Activated naive CD8-positive, alpha-beta T cell treated with anti-CD3 and anti-CD28 coated beads, Interleukin-2, amount 50 U/mL, for 24 hours (primary cell): ENCODE measurements around the gene CLIC3.
A peak's percentile ranks its signal among the peaks of the same experiment; 100 is the strongest.
"Not testable (repeated sequence)": the region's sequence is repeated elsewhere in the genome, so short reads cannot be mapped to it uniquely, and the experiment has no call there.

Experiments used
- ATAC-seq: fragments of 150-1000 bp; cut with Tn5 transposase; one replicate; pipeline ENCODE4 v1.10.0; 2021
- DNase-seq: peaks from one replicate; pipeline ENCODE4 v3.0.0; 2021
- H3K27ac Mint-ChIP-seq: one replicate; pipeline ENCODE4 v1.8.0; 2021; ENCODE audit warnings: mild to moderate bottlenecking, mixed read lengths
- H3K27me3 Mint-ChIP-seq: one replicate; pipeline ENCODE4 v1.8.0; 2021; ENCODE audit warnings: mixed read lengths
- H3K36me3 Mint-ChIP-seq: one replicate; pipeline ENCODE4 v1.8.0; 2021; ENCODE audit warnings: low read depth, mixed read lengths
- H3K4me1 Mint-ChIP-seq: one replicate; pipeline ENCODE4 v1.8.0; 2021; ENCODE audit warnings: mixed read lengths
- H3K4me3 Mint-ChIP-seq: one replicate; pipeline ENCODE4 v1.8.0; 2021; ENCODE audit warnings: mild to moderate bottlenecking, moderate library complexity, mixed read lengths
- H3K9me3 Mint-ChIP-seq: one replicate; pipeline ENCODE4 v1.8.0; 2021; ENCODE audit warnings: mixed read lengths

Gene CLIC3

GRCh38 chr9:137004285-137004684 is 7.9 kb upstream of the CLIC3 start:
- H3K27me3 Mint-ChIP-seq, H3K27ac Mint-ChIP-seq, H3K36me3 Mint-ChIP-seq, H3K9me3 Mint-ChIP-seq, ATAC-seq, H3K4me3 Mint-ChIP-seq, DNase-seq: not testable (repeated sequence)
- peaks cover 30% of the 10 kb centered on the region for H3K4me1 Mint-ChIP-seq

DNA sequence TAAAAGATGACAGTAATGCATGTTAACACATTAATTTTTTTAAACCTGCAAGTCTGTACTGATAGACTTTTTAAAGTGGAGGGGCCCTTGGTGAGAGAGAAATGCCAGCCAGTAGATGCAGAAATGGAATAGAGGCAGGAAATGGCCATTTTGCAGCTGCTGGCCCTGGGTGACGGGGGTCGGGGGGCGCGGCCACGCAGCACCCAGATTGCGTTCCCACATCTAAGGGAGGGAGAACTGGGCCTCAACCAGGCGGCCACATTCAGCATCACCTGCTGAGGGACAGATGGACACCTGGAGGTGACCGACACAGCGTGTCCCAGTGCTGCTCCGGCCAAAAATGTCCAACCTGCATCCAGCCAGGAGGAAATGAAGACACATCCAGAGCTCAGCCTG is 6.3 kb upstream of the CLIC3 start:
- H3K4me1 Mint-ChIP-seq = peaks cover 46% of the 10 kb centered on the region
- H3K36me3 Mint-ChIP-seq = no peaks in the 10 kb centered on the region
- H3K27me3 Mint-ChIP-seq = peaks cover 4% of the 10 kb centered on the region
- H3K9me3 Mint-ChIP-seq = no peaks in the 10 kb centered on the region
- no peak for DNase-seq
- no peak for ATAC-seq
- no peak overlapping the region for H3K4me3 Mint-ChIP-seq
- no peak overlapping the region for H3K27ac Mint-ChIP-seq

DNA sequence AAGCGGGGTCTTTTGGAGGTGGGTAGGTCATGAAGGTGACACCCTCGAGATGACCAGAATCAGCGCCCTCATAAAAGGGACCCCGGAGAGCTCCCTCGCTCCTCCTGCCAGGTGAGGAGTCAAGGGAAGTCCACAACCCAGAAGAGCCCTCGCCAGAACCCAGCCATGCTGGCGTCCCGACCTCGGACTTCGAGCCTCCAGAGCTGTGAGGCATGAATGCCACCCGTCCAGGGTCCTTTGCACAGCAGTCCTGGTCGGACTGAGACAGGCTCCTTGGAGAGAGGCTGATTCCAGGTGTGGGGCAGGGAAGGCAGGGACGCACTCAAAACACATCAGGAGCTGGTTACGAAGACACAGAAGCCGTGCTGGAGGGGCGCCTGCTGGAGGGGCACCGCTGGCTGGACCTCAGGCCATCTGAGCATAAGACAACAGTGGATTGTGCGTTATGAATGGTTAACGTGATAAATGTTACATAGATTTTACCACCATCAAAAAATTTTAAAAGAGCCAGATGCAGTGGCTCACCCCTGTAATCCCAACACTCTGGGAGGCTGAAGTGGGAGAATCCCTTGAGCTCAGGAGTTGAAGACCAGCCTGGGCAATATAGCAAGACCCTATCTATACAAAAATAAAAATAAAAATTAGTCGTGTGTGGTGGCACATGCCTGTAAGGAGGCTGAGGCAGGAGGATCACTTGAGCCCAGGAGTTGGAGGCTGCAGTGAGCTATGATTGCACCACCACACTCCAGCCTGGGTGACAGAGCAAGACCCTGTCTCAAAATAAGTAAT is 5.7 kb upstream of the CLIC3 start:
- peaks cover 51% of the 10 kb centered on the region for H3K4me1 Mint-ChIP-seq
- H3K9me3 Mint-ChIP-seq = no peaks in the 10 kb centered on the region
- DNase-seq = no peak
- no peak overlapping the region for H3K27ac Mint-ChIP-seq
- H3K27me3 Mint-ChIP-seq = peaks cover 5% of the 10 kb centered on the region
- H3K36me3 Mint-ChIP-seq = no peaks in the 10 kb centered on the region
- H3K4me3 Mint-ChIP-seq = no peak overlapping the region
- no peak for ATAC-seq

- Mint-ChIP-seq H3K4me3 (peak overlapping the region; percentile 58), H3K27ac (peak overlapping the region; percentile 85), H3K9me3 (no peaks in the 10 kb centered on the region), H3K27me3 (peaks cover 5% of the 10 kb centered on the region), H3K4me1 (peaks cover 49% of the 10 kb centered on the region), H3K36me3 (no peaks in the 10 kb centered on the region)
- DNase-seq (peak; percentile 74), ATAC-seq (peak; percentile 88)
These were observed 4.0 kb upstream of the CLIC3 start for GRCh38 chr9:137000177-137000930.

DNA sequence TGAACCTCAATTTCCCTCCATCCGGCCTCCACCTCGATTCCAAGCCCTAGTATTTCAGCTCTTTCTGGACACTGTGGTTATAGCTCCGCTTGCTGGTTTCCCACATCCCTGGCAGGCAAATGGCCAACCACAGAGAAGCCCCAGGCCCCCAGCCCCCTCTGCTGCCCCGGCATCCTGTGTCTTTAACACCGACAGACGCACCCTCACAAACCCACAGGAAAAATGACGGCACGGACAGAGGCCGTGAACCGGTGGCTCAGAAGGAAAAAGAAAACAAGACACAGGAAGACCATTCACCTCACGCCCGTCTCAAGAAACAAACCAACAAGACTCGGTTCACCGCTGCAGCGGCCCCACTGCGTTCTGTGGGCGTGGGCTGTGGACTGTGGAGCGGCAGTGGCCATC is 1.5 kb upstream of the CLIC3 start:
- ATAC-seq = no peak
- peaks cover 52% of the 10 kb centered on the region for H3K4me1 Mint-ChIP-seq

DNA sequence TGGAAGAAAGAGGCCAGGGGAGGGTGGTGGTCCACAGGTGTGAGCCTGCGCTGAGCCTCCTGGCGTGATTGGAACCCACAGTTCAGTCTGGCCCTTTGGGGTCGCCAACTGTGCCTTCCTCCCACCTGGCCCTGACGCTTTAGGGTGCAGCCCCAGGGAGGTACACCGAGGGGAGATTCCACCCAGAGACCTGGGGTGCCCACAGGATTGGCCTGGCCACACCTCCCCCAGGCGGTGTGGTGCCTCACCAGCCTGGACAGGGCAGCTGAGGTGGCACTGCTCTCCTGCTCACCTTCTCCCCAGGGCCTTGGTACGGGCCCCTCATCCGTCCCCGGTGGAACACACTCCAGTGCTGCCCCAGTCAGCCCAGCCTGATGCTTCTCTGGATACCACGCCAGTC is 1.0 kb upstream of the CLIC3 start:
- Mint-ChIP-seq H3K27ac (peak overlapping the region; percentile 22), H3K4me1 (peaks cover 56% of the 10 kb centered on the region), H3K9me3 (no peaks in the 10 kb centered on the region), H3K4me3 (no peak overlapping the region), H3K27me3 (peaks cover 5% of the 10 kb centered on the region), H3K36me3 (no peaks in the 10 kb centered on the region)
- DNase-seq (peak; percentile 14), ATAC-seq (no peak)

More for the DNA sequence above, 1.5 kb upstream of the CLIC3 start:
- Mint-ChIP-seq H3K4me3 (no peak overlapping the region), H3K27me3 (peaks cover 5% of the 10 kb centered on the region), H3K27ac (peak overlapping the region; percentile 22), H3K36me3 (no peaks in the 10 kb centered on the region), H3K9me3 (no peaks in the 10 kb centered on the region)
- DNase-seq = peak; percentile 29

- no peak overlapping the region for H3K4me3 Mint-ChIP-seq
- DNase-seq (no peak), ATAC-seq (no peak)
- no peaks in the 10 kb centered on the region for H3K9me3 Mint-ChIP-seq
- no peak overlapping the region for H3K27ac Mint-ChIP-seq
- peaks cover 58% of the 10 kb centered on the region for H3K4me1 Mint-ChIP-seq
- H3K27me3 Mint-ChIP-seq = peaks cover 5% of the 10 kb centered on the region
- H3K36me3 Mint-ChIP-seq = no peaks in the 10 kb centered on the region
These were observed 526 bp downstream of the CLIC3 start for GRCh38 chr9:136995772-136996311.

GRCh38 chr9:136995362-136995761 is 1.0 kb downstream of the CLIC3 start:
- Mint-ChIP-seq H3K4me3 (no peak overlapping the region), H3K9me3 (no peaks in the 10 kb centered on the region), H3K36me3 (no peaks in the 10 kb centered on the region), H3K4me1 (peaks cover 54% of the 10 kb centered on the region), H3K27me3 (peaks cover 5% of the 10 kb centered on the region), H3K27ac (no peak overlapping the region)
- no peak for DNase-seq
- no peak for ATAC-seq

DNA sequence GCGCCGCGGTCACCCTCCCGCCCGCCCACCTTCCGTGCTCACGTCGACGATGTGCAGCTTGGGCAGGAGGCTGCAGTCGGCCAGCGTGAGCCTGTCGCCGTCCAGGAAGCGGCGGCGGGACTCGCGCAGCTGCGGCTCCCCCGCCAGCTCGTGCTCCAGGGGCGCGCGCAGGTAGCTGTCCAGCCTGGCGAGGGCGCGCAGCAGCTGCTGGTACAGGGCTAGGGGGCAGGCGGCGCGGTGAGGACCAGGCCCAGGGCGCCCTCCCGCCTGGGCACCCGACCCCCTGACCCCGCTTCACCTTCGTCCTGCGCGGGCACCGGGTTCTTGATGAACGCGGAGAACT is 1.5 kb downstream of the CLIC3 start:
- H3K27ac Mint-ChIP-seq = no peak overlapping the region
- peaks cover 5% of the 10 kb centered on the region for H3K27me3 Mint-ChIP-seq
- H3K9me3 Mint-ChIP-seq = no peaks in the 10 kb centered on the region
- no peaks in the 10 kb centered on the region for H3K36me3 Mint-ChIP-seq
- peaks cover 49% of the 10 kb centered on the region for H3K4me1 Mint-ChIP-seq
- no peak for ATAC-seq
- H3K4me3 Mint-ChIP-seq = no peak overlapping the region
- DNase-seq = no peak

GRCh38 chr9:136994180-136994887 is 2.0 kb downstream of the CLIC3 start:
- H3K4me3 Mint-ChIP-seq = peak overlapping the region; percentile 85
- no peaks in the 10 kb centered on the region for H3K36me3 Mint-ChIP-seq
- H3K27ac Mint-ChIP-seq = no peak overlapping the region
- ATAC-seq (no peak), DNase-seq (no peak)
- peaks cover 44% of the 10 kb centered on the region for H3K4me1 Mint-ChIP-seq
- H3K9me3 Mint-ChIP-seq = no peaks in the 10 kb centered on the region
- peaks cover 5% of the 10 kb centered on the region for H3K27me3 Mint-ChIP-seq

- H3K4me1 Mint-ChIP-seq = peaks cover 29% of the 10 kb centered on the region
- H3K9me3 Mint-ChIP-seq = no peaks in the 10 kb centered on the region
- peak overlapping the region; percentile 85 for H3K4me3 Mint-ChIP-seq
- H3K27me3 Mint-ChIP-seq = peaks cover 5% of the 10 kb centered on the region
- DNase-seq (no peak), ATAC-seq (no peak)
- peak overlapping the region; percentile 76 for H3K27ac Mint-ChIP-seq
- H3K36me3 Mint-ChIP-seq = no peaks in the 10 kb centered on the region
These were observed 3.5 kb downstream of the CLIC3 start for GRCh38 chr9:136992819-136993369.

- H3K36me3 Mint-ChIP-seq = no peaks in the 10 kb centered on the region
- peaks cover 22% of the 10 kb centered on the region for H3K4me1 Mint-ChIP-seq
- H3K27me3 Mint-ChIP-seq = peaks cover 5% of the 10 kb centered on the region
- DNase-seq (peak; percentile 98), ATAC-seq (peak; percentile 83)
- peak within 1 kb of the TSS; percentile 76 for H3K27ac Mint-ChIP-seq
- H3K9me3 Mint-ChIP-seq = no peaks in the 10 kb centered on the region
- peak within 1 kb of the TSS; percentile 85 for H3K4me3 Mint-ChIP-seq
These were observed 4.2 kb downstream of the CLIC3 start, which contains the start of gene PAXX for GRCh38 chr9:136991993-136992818. PAXX (plus strand) TSS chr9:136992422; CDS start chr9:136992444, 22 bp downstream.

- peaks cover 13% of the 10 kb centered on the region for H3K27me3 Mint-ChIP-seq
- DNase-seq = no peak
- peaks cover 14% of the 10 kb centered on the region for H3K4me1 Mint-ChIP-seq
- no peak for ATAC-seq
- H3K36me3 Mint-ChIP-seq = no peaks in the 10 kb centered on the region
- H3K27ac Mint-ChIP-seq = no peak overlapping the region
- H3K9me3 Mint-ChIP-seq = no peaks in the 10 kb centered on the region
- no peak overlapping the region for H3K4me3 Mint-ChIP-seq
These were observed 6.0 kb downstream of the CLIC3 start for GRCh38 chr9:136990242-136990911.
